ENCODE measurements around the gene ZNF710. TPM values are rescaled to one million over a fixed set of nuclear protein-coding genes. Genes with fewer than 3 reads are reported as not detected.

The ZNF710 gene
- total RNA-seq, 2 donors from 2014 or later, result 3.4 to 5.2 TPM

DNA sequence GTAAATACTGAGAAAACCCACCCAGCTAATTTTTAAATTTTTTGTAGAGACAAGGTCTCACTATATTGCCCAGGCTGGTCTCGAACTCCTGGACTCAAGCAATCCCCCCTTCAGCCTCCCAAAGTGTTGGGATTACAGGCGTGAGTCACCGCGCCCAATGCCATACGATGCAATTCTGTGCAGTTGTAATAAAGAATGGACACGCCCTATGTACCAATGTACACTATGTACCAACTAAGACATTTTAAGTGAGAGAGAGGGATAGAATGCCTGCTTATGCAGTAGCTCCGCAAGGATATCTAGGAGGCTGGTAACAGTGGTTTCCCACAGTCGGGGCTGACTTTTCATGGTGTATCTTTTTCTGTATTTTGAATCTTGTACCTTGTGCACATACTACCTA lies 14.6 kb downstream of the ZNF710 start:
- H3K27ac ChIP-seq, result no peak overlapping the region
- TF ChIP-seq, protein P1, sequence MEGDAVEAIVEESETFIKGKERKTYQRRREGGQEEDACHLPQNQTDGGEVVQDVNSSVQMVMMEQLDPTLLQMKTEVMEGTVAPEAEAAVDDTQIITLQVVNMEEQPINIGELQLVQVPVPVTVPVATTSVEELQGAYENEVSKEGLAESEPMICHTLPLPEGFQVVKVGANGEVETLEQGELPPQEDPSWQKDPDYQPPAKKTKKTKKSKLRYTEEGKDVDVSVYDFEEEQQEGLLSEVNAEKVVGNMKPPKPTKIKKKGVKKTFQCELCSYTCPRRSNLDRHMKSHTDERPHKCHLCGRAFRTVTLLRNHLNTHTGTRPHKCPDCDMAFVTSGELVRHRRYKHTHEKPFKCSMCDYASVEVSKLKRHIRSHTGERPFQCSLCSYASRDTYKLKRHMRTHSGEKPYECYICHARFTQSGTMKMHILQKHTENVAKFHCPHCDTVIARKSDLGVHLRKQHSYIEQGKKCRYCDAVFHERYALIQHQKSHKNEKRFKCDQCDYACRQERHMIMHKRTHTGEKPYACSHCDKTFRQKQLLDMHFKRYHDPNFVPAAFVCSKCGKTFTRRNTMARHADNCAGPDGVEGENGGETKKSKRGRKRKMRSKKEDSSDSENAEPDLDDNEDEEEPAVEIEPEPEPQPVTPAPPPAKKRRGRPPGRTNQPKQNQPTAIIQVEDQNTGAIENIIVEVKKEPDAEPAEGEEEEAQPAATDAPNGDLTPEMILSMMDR (IDR thresholded peaks at IDR 0.05), result no peak
- H3K9me3 ChIP-seq, result peaks cover 0 to 17% of the 10 kb centered on the region in 2 donors
- DNase-seq (ENCODE audit: low spot score), result no peak
- no peak overlapping the region for H3K4me3 ChIP-seq
- H3K4me1 ChIP-seq, result peaks cover 0 to 12% of the 10 kb centered on the region in 2 donors
- no peaks in the 10 kb centered on the region for H3K27me3 ChIP-seq
- no peaks in the 10 kb centered on the region for H3K36me3 ChIP-seq

DNA sequence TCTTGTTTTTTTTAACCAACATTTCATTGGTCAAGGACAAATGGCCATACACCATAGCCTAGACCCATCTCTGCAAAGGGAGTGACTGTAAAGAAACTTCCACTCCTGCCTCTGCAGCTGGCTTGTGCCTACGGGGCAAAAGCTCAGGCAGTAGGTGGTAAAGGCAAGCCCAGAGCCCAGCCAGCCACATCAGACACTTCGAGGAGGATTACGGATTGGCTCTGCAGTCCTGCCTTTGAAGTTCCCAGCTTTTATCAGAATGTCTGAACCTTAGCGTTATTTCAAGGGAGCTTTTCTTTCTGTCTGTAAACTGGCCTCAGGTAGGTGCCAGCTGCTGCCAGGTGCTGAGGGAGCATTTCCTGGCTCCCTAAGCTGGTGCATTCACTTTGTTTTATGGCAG lies 15.6 kb downstream of the ZNF710 start:
- H3K9me3 ChIP-seq, result peaks cover 0 to 9% of the 10 kb centered on the region in 2 donors
- H3K36me3 ChIP-seq, result no peaks in the 10 kb centered on the region
- peaks cover 0 to 12% of the 10 kb centered on the region in 2 donors for H3K4me1 ChIP-seq
- TF ChIP-seq, protein P1 (IDR thresholded peaks at IDR 0.05), result no peak
- H3K27ac ChIP-seq, result no peak overlapping the region
- no peaks in the 10 kb centered on the region for H3K27me3 ChIP-seq
- no peak for DNase-seq (ENCODE audit: low spot score)
- H3K4me3 ChIP-seq, result no peak overlapping the region

DNA sequence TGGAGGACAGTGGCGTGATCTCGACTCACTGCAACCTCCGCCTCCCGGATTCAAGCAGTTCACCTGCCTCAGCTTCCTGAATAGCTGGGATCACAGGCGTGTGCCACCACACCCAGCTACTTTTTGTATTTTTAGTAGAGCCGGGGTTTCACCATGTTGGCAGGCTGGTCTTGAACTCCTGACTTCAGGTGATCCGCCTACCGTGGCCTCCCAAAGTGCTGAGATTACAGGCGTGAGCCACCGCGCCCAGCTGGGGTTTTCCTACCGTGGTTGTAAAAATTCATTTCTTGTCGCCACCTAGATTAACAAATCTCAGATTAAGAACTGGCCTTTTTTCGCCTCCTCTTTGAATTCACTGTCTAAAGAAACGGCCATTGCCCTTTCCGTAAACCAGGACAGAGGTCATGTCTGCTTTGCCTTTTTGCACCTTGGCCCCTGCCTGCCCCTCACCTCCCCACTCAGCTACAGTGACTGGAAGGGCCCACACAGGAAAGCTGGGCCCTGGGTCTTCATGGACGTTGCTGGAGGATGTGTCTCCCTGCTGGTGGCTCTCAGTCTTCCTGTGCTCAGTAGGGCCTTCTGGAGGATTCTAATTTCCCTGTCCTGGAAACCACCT lies 17.2 kb downstream of the ZNF710 start:
- H3K27me3 ChIP-seq, result no peaks in the 10 kb centered on the region
- H3K4me3 ChIP-seq, result no peak overlapping the region
- no peaks in the 10 kb centered on the region for H3K9me3 ChIP-seq
- DNase-seq (ENCODE audit: low spot score), result no peak
- H3K27ac ChIP-seq, result no peak overlapping the region
- TF ChIP-seq, protein P1 (IDR thresholded peaks at IDR 0.05), result no peak
- H3K4me1 ChIP-seq, result peaks cover 0 to 12% of the 10 kb centered on the region in 2 donors
- no peaks in the 10 kb centered on the region for H3K36me3 ChIP-seq

DNA sequence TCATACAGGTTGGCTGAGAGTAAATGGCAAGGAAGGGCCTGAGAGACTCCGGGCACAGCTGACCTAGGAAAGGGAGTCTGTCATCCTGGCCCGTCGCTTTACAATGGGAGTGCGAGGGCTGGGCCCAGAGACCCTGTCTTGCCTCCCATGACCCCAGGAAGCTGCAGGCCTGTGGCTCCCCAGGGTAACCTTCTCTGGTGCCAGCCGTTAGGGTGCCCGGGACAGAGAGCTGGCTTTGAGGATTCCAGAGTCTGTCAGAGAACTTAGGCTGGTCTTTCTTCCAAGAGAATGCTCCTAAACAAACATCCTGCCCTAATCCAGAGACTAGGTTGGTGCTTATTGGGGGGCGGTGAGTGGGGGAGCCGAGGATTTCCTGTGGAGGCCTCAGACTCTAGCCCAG lies 18.5 kb downstream of the ZNF710 start:
- Histone ChIP-seq H3K36me3 (no peaks in the 10 kb centered on the region), H3K9me3 (no peaks in the 10 kb centered on the region), H3K4me1 (peaks cover 0 to 12% of the 10 kb centered on the region in 2 donors), H3K27ac (peak overlapping the region; percentile 47 to 66), H3K4me3 (no peak overlapping the region), H3K27me3 (no peaks in the 10 kb centered on the region)
- TF ChIP-seq, protein P1 (IDR thresholded peaks at IDR 0.05), result no peak
- no peak for DNase-seq (ENCODE audit: low spot score)

DNA sequence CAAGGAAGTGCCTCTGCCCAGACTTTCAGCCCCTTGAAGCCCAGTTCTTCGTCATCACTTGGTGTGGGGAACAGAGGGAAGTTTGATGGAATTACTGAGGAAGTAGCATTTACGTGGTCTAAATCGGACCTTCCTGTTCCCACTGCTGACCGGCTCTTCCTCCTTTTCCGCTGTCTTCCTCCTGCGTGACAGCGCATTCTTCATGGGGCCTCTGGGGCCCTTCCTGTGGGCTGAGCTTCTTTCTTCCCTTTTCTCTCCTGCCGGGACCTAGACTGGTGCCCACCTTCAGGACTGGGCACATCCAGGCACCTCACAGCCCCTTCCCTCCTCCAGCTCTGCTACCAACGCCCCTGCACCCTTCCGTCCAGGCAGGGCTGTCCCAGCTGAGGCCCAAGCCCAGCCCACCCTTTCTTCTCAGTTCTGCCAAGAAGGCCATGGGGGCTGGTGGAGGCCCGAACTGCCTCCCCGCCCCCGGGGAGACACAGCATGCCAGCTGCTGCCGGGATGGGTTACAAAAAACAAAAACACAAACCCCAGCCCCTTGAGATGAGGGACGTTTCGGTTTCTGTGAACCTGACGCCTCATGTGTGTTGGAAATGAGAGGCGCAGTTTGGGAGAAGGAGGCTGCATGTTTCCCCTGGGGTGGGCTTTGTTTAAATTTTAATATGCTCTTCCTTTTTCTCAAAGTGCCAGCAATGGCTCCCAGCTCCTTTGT lies 19.1 kb downstream of the ZNF710 start:
- TF ChIP-seq, protein P1 (IDR thresholded peaks at IDR 0.05), result no peak
- no peaks in the 10 kb centered on the region for H3K36me3 ChIP-seq
- no peak overlapping the region for H3K4me3 ChIP-seq
- H3K27me3 ChIP-seq, result no peaks in the 10 kb centered on the region
- peaks cover 0 to 12% of the 10 kb centered on the region in 2 donors for H3K4me1 ChIP-seq
- no peak for DNase-seq (ENCODE audit: low spot score)
- H3K27ac ChIP-seq, result peak overlapping the region; percentile 47 to 66
- no peaks in the 10 kb centered on the region for H3K9me3 ChIP-seq
